SKM-1 (cell line): ENCODE results near the gene HTR3E.
"Not testable (repeated sequence)": the region's sequence is repeated elsewhere in the genome, so short reads cannot be mapped to it uniquely, and the experiment has no call there.

ENCODE experiments used
- DNase-seq: peaks from one replicate; lab custom pipeline; 2025; ENCODE audit not compliant: unreplicated experiment; lab: John Stamatoyannopoulos, UW

Gene HTR3E, protein sequence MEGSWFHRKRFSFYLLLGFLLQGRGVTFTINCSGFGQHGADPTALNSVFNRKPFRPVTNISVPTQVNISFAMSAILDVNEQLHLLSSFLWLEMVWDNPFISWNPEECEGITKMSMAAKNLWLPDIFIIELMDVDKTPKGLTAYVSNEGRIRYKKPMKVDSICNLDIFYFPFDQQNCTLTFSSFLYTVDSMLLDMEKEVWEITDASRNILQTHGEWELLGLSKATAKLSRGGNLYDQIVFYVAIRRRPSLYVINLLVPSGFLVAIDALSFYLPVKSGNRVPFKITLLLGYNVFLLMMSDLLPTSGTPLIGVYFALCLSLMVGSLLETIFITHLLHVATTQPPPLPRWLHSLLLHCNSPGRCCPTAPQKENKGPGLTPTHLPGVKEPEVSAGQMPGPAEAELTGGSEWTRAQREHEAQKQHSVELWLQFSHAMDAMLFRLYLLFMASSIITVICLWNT

DNA sequence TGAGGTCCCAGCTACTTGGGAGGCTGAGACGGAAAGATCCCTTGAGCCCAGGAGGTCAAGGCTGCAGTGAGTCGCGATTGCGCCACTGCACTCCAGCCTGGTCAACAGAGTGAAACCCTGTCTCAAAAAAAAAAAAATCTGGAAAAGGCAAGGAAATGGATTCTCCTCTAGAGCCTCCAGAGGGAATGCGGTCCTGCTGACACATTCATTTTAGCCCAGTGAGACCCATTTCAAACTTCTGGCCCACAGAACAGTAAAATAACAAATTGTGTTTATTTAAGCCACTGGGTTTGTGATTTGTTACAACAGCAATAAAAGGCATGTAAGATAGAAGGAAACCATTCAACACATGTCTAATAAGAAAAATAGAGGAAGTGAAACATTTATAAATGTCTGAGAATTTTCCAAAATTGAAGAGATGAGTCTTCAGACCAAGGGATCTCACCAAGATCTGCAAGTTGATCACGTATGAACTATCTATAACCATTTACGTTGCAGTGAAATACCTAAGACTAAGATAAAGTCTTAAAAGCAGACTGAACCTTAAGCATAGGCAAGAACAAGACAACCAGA, at the start of gene HTR3E:
Gene HTR3E (plus strand): TSS at position 254 of the 573 bp plus-strand sequence. CDS start 466 bp downstream, outside the sequence.
- DNase-seq, result no peak

DNA sequence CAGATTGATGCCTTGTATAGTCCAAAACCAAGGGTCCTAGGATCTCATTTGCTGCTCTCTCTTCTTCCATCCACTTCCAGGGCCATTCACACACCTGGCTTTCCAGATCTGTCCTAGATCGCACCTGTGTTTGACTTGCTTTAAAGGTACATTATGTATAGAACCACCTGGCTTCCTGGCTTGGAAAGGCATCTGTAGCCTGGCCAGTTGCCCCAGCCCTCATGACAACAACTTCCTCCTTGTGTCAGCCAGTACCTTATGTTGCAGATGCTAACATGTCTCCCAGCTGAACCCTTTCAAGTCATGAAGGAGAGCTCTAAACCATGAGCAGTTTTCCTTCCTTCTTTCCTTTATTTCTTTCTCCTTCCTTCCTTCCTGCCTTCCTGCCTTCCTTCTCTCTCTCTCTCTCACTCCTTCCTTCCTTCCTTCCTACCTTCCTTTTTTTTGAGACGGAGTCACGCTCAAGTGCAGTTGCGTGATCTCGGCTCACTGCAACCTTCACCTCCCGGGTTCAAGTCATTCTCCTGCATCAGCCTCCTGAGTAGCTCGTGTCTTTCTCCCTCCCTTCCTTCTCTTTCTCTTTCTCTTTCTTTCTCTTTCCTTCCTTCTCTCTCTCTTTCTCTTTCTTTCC, 46.5 kb upstream of the HTR3E start:
- DNase-seq, result no peak

DNA sequence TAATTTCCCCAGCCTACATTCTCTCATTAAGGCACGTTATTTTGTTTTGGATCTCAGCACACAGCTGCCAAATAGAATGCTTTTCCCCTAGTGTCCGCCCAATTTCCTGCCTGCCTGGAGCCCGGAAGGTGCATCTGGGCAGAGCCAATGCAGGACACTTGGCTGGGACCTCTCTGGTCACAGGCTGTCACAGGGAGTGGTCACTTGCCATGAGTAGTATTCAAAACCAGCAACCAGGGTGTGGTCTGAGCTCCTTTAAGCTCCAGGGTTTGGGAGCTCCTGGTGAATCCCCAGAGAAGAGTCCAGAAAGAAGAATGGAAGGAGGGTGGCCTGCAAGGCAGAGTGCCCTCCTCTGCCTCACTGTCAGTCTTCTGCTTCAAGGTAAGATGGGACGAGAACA, 44.1 kb upstream of the HTR3E start, which contains the start of gene HTR3C:
Gene HTR3C (plus strand): TSS at position 281 of the 400 bp plus-strand sequence. CDS start 34 bp downstream, at position 315.
- no peak for DNase-seq

DNA sequence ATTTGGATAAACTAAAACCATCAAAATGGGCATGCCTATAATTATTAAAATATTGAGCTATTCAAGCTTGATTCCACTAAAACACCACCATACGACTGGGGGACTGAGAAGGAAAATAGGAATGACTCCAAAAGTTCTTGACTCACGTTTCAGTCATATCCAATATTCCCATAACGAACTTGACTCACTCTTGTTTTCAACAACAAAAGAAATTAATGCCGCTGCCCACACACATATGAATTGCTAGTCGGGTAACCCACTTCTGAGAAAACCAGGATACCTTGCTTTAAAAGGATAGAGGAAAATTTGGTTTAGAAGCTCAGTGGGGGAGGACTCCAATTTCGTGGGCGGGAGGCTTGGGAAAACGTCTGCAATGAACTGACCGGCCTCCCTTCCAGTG, 38.8 kb upstream of the HTR3E start:
- no peak for DNase-seq

DNA sequence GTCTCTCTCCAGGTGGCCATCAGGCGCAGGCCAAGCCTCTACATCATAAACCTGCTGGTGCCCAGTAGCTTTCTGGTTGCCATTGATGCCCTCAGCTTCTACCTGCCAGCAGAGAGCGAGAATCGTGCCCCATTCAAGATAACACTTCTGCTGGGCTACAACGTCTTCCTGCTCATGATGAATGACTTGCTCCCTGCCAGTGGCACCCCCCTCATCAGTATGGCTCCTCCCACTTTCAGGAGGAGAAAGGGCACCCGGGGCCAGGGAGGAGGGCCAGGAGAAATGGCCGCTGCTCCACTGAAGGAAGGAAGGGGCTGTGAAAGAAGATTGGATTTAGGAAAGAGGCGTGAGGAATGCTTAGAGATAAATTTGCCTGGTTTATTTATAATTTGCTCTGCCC, 37.4 kb upstream of the HTR3E start:
- no peak for DNase-seq

DNA sequence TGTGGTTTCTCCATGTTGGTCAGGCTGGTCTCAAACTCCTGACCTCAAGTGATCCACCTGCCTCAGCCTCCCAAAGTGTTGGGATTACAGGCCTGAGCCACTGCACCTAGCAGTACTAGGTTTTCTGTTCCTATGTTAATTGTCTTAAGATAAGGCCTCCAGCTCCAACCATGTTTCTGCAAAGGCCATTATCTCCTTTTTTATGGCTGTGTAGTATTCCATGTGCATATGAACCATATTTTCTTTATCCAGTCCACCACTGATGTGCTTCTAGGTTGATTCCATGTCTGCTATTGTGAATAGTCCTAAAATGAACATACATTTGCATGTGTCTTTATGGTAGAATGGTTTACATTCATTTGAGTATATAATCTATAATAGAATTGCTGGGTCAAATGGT, 34.2 kb upstream of the HTR3E start:
- no peak for DNase-seq

DNA sequence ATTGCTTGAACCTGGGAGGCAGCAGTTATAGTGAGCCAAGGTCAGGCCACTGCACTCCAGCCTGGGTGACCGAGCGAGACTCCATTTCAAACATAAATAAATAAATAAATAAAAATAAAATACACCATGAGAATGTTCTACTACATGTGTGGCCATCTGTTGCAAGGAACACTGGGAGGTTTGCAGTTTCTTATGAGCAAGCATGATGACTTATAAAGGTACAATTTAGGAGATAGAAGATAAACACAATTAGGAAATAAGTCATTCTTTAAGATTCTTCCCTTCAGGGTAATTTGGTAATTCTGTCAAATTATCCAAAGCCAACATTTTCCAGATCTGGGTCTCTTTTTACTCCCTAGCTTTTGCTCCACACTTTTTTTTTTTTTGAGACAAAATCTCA, 30.7 kb upstream of the HTR3E start:
- DNase-seq, result no peak

DNA sequence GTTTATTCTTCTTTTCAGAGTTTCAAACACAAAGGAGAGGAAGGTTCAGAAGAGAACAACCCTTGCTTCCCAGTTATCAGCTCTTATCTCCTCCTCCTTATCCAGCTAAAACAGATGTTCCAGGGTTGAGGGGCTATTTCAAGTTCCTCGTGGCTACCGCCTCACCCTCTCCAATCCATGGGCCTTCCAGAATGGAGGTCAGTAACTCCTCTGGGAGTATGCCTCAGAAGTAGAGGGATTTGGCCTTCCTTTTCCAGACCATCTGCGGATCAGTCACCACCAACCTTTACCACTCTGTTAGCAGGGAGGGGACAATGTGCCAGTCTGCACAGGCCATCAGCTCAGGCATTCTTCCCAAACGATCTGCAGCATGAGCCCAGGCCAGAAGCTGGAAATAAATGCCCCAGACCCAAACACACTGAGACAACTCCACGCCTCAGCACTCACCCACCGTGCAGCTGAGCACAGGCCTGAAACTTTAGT, 29.2 kb upstream of the HTR3E start:
- DNase-seq, result no peak

DNA sequence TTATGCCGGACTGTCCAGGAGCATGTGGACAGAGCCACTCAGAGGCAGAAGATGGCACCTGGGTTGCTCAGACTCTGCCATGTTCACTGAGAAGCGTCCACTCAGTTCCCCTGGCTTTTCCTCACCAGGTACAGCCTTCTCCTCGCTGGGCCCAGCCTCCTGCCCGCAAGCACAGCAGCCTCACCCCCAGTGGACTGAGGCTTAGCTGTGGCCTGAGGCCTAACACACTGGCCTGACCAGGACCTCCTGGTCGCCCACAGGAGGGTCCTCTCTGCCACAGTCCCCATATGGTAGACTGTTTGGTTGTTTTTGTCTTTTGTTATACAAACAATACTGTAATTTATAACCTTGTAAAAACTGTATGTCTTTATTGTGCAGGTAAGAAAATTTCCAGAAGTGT, 28.5 kb upstream of the HTR3E start:
- DNase-seq, result no peak

DNA sequence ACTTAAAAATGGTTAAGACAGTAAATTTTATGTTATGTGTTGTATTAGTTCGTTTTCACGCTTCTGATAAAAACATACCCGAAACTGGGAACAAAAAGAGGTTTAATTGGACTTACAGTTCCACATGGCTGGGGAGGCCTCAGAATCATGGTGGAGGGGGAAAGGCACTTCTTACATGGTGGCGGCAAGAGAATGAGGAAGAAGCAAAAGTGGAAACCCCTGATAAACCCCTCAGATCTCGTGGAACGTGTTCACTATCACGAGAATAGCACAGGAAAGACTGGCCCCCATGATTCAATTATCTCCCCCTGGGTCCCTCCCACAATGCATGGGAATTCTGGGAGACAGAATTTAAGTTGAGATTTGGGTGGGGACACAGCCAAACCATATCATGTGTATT, 25.7 kb upstream of the HTR3E start:
- DNase-seq, result not testable (repeated sequence)

DNA sequence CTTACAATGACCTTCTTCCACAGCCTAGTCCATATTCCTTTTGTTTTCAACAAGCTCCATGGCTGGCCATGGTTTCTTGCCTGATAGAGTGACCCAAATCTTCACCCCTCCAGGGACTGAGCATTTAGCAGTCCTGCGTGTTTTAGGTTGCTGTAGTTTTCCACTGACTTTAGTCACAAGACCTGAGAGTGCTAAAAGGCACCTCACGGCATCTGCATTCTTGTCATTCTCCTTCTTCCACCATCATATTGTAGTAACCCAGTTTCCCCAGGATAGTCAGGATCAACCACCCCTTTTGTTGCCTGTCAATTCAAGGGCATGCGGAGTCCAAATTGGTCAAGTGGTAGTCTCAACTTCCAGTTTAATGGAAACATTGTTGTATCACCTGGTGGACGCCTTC, 23.2 kb upstream of the HTR3E start:
- DNase-seq, result no peak

DNA sequence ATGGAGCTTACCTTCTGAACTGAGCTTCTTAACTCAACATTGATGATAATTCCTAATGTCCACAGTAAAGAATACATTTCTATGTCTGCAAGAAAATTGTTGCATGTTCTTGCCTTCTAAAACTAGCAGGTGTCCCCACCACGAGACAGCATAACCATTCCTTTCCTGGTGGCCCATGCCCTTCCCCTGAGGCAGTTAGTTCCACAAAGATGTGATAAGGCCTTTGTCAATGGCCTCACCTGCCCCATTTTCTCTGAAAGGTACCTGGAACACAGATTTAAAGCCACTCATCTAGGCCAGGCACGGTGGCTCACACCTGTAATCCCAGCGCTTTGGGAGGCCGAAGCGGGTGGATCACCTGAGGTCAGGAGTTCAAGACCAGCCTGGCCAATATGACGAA, 21.0 kb upstream of the HTR3E start:
- no peak for DNase-seq

DNA sequence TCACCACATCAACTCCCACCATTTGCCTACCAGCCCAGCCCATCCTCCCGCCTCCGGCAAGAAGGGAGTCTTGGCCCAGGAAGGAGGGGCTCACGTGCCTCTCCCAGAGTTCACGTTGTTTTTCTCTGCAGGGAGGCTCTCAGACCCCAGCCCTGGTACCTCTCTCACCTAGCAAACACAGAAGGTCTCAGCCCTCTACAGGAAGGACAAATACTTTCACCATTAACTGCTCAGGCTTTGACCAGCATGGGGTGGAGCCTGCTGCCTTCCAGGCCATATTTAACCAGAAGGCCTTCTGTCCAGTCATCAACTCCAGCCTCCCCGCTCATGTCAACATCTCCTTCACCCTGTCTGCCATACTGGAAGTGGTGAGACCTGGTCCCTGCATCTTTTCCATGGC, 19.0 kb upstream of the HTR3E start:
- DNase-seq, result no peak

DNA sequence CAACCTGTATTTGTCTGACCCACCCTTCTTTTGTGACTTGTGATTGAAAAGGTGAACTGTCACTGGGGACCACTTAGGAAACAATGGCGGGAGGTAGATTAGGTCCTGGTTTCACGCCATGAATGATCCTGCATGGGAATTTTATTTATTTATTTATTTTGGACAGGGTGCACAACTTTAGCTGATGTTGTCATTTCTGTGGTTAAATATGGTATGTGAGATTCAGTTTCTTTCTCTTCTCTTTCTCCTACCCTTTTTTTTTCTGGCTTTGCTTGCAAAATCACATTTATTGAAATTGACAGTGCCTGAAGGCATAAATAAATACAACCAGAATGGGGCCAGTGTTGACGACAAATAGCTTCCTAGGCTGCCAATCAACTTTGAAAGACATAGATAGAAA, 18.0 kb upstream of the HTR3E start:
- no peak for DNase-seq

DNA sequence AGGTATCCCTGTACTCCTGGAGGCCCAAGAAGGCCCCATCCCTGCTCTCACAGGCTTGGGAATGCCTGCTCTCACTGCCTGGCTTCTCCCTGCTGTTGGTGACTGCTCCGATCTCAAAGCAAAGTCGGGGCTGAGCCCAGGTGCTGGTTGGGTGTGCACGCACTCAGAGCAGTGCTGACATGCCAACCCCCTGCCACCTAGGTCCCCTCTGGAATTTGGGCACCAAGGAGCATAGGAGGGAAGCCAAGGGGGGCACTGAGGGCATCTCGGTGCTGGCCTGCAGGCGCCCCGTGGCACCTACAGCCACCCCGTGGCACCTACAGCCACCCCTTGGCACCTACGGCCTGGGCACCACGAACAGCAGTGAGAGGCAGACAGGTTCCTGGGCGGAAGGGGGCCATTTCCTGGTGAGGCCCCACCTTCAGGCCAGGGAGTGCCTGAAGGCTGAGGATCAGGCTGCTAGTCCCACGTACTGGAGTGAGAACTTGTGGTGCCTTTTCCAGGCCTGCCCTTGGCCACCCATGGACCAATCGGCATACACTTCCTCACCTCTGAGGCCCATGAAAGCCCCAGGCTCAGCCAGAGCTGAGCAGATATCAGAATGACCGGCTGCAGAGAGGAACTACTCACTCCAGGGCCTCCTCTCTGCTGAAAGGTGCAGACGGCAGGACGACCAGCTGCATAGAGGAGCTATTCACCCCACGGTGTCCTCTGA, 15.6 kb upstream of the HTR3E start:
- no peak for DNase-seq

DNA sequence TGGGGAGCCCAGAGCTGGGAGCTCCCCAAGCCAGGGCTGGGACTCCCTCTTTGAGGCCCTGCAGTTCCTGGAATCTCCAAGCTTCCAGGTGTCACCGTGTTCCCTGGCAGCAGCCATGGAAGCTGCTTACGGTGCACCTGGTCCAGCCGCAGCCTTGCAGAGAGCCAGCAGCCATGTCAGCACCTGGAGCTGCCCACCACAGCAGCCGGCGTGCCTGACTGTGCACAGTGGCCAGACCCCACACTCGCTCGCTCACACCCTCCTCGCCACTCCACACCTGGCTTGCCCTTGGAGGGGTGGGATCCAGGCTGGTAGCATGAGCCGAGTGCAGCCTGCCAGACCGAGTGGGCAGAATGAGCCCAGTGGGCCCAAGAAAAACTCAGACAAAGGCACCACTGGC, 14.8 kb upstream of the HTR3E start:
- no peak for DNase-seq

DNA sequence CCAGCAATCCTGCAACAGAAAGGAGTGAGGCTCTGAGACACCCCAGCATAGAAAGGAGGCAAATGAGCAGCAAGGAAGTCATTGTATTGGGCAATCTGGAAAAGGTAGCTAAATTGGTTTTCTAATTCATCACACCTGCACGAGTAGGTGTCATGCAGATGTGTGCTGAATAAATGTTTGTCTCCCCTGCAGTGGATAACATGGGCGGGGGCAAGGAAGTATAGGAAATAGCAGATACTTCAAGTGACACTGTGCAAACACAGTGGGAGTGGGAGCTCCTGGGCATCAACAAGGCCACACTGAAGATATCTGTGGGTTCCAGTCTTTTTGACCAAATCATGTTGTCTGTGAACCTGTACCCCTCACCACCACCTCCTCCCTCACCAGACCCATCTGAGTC, 14.4 kb upstream of the HTR3E start:
- DNase-seq, result no peak

DNA sequence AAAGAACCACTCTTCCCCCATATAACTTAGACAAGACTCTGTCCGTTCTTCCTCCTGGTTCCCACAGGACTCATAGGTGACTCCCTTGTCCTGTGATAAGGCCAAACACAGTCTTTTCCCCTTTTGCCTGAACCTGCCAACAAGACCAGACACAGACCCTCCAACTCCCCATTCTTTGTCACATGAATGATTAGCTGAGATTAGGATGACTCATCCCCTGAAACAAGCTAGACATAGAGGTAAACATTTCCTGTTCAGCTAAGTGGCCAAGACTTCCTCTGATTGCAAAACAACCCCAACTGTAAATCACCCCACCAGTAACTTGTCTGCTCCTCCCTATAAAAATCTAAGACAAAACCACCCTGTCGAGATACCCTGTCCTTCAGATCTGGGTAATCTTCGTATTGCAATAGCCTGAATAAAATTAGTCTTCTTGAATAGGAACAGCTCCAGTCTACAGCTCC, 11.4 kb upstream of the HTR3E start:
- no peak for DNase-seq

DNA sequence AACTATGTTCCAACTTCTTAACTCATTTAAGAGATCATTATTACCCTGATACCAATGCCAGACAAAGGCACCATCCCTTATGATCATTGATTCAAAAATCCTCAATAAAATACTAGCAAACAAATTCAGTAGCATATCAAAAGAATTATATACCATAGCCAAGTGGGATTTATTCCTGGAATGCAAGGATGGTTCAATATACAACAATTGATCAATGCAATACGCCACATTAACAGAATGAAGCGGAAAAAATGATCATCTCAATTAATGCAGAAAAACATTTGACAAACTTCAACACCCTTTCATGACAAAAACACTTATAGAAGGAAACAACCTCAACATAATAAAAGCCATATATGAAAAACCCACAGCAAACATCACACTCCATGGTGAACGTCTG, 4.7 kb upstream of the HTR3E start:
- DNase-seq, result no peak

DNA sequence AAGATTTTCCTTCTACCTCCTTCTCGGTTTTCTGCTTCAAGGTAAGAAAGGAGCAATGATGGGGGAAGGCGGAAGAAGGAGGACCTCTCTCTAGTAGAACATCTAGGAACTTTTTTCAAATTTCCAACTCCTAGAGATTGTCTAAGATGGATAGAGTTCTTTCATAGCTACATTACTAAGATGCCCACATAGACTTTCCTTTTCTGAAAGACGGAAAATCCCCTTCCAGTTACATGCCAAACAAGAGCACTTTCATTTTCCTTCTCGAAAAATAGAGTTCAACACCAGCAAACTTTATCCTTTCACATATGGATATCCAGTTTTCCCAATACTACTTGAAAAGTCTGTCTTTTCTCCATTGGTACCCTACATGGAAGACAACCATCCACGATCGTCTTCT, 692 bp downstream of the HTR3E start:
- DNase-seq, result no peak
